ENCODE data around the gene BBS9.

GRCh38 chr7:33233659-33234058 lies 104.3 kb downstream of the BBS9 start:
- TF ChIP-seq, protein P1, sequence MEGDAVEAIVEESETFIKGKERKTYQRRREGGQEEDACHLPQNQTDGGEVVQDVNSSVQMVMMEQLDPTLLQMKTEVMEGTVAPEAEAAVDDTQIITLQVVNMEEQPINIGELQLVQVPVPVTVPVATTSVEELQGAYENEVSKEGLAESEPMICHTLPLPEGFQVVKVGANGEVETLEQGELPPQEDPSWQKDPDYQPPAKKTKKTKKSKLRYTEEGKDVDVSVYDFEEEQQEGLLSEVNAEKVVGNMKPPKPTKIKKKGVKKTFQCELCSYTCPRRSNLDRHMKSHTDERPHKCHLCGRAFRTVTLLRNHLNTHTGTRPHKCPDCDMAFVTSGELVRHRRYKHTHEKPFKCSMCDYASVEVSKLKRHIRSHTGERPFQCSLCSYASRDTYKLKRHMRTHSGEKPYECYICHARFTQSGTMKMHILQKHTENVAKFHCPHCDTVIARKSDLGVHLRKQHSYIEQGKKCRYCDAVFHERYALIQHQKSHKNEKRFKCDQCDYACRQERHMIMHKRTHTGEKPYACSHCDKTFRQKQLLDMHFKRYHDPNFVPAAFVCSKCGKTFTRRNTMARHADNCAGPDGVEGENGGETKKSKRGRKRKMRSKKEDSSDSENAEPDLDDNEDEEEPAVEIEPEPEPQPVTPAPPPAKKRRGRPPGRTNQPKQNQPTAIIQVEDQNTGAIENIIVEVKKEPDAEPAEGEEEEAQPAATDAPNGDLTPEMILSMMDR (conservative IDR thresholded peaks at IDR 0.05; ENCODE audit: low read depth in 2 of 2): no peak
- TF ChIP-seq POLR2AphosphoS5 (IDR thresholded peaks at IDR 0.05; ENCODE audit: low read depth) (no peak), EZH2 (IDR thresholded peaks at IDR 0.05; ENCODE audit: low read depth, unreplicated experiment) (no peak), ZNF114 (CRISPR knock-in tag; IDR thresholded peaks at IDR 0.05) (no peak), REST (IDR thresholded peaks at IDR 0.05; ENCODE audit: unreplicated experiment) (no peak), EZH2phosphoT487 (IDR thresholded peaks at IDR 0.05; ENCODE audit: unreplicated experiment) (no peak), CREB1 (CRISPR knock-in tag; IDR thresholded peaks at IDR 0.05; ENCODE audit: low read depth) (no peak), JUNB (IDR thresholded peaks at IDR 0.05; ENCODE audit: unreplicated experiment) (no peak), ZNF331 (CRISPR knock-in tag; IDR thresholded peaks at IDR 0.05; ENCODE audit: low read depth) (no peak), NANOG (IDR thresholded peaks at IDR 0.05; ENCODE audit: borderline replicate concordance) (no peak)

Measured in GM23338 (cell line).